ENCODE measurements around the gene KYAT1. TPM values are rescaled to one million over a fixed set of nuclear protein-coding genes. Genes with fewer than 3 reads are reported as not detected.
A peak's percentile ranks its signal among the peaks of the same experiment; 100 is the strongest.

Gene KYAT1
- total RNA-seq, 2 donors from 2014 or later, result 5.1 to 5.5 TPM

DNA sequence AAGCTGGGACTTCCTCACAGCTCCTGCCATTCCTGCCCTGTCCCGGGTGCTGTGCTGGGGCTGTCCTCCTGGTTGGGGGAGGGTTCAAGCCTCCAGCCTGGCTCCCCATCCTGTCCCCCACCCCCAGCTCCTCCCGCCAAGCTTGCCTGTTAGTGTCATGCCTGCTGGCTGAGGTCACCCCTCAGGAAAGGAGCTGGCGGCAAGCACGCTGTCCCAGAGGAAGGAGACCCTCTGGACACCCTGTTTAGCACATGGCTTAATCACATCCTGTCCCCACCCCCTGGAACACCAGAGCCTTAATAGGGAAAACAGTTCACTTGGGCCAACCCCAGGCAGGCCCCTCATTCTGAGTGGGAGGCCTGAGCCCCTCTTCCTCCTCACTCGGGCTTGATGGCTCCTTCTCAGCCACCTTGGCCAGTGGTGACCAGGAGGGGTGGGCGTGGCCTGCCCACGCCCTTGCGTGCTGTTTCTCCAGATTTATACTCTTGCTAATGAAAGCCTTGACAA lies 29.8 kb upstream of the KYAT1 start:
- peak; percentile 86 for DNase-seq (ENCODE audit: low spot score)
- intact Hi-C loops (cut with DNase I), result no loop called here

- intact Hi-C loops (cut with DNase I), result no loop called here
- DNase-seq (ENCODE audit: low spot score), result no peak
Measured at GRCh38 chr9:128910906-128911305, 29.2 kb upstream of the KYAT1 start.

DNA sequence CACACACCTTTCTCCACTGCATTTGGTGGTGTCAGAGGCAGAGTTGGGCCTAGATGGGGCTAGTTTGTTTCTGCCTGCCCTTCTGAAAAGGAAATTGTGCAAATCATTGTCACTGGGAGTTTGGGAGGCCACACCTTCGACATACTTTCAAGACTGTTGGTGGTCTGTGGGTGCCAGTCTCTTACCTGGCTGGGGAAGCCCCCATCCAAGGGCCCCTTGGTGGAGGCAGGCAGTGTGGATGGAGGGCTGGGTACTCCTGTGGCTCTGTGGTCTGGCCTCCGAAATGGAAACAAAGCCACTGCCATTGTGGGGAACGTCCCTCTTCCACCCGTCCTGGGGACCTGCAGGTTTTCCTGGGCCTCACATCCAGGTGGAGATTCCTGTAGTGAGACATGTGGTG lies 28.1 kb upstream of the KYAT1 start:
- intact Hi-C loops (cut with DNase I), result no loop called here
- no peak for DNase-seq (ENCODE audit: low spot score)

- intact Hi-C loops (cut with DNase I), result no loop called here
- no peak for DNase-seq (ENCODE audit: low spot score)
Measured at GRCh38 chr9:128908372-128908771, 26.6 kb upstream of the KYAT1 start.

DNA sequence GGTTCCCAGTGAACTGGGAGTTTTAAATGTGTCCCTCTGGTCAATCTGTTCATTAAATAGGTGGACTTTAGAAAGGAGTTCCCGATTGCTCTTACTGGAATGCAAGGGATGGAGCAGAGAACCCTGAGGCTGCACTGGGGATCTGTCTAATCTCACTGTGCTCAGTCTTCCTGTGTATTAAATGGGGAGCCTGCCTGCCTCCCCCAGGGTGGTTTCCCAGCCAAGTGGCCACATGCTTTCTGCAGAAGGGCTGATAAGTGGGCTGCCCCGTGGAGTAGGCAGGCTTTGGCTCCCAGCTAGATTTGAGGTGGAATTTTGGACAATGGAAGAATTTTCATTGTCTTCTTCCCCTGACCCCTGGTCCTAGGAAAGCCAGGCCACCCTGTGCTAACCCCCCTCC lies 25.0 kb upstream of the KYAT1 start:
- DNase-seq (ENCODE audit: low spot score), result no peak
- intact Hi-C loops (cut with DNase I), result no loop called here

- no peak for DNase-seq (ENCODE audit: low spot score)
- intact Hi-C loops (cut with DNase I), result no loop called here
Measured at GRCh38 chr9:128905964-128906363, 24.2 kb upstream of the KYAT1 start.

GRCh38 chr9:128903871-128904620 lies 22.3 kb upstream of the KYAT1 start:
- no peak for DNase-seq (ENCODE audit: low spot score)
- intact Hi-C loops (cut with DNase I), result no loop called here

- DNase-seq (ENCODE audit: low spot score), result no peak
- intact Hi-C loops (cut with DNase I), result no loop called here
Measured at GRCh38 chr9:128903079-128903461, 21.3 kb upstream of the KYAT1 start.

DNA sequence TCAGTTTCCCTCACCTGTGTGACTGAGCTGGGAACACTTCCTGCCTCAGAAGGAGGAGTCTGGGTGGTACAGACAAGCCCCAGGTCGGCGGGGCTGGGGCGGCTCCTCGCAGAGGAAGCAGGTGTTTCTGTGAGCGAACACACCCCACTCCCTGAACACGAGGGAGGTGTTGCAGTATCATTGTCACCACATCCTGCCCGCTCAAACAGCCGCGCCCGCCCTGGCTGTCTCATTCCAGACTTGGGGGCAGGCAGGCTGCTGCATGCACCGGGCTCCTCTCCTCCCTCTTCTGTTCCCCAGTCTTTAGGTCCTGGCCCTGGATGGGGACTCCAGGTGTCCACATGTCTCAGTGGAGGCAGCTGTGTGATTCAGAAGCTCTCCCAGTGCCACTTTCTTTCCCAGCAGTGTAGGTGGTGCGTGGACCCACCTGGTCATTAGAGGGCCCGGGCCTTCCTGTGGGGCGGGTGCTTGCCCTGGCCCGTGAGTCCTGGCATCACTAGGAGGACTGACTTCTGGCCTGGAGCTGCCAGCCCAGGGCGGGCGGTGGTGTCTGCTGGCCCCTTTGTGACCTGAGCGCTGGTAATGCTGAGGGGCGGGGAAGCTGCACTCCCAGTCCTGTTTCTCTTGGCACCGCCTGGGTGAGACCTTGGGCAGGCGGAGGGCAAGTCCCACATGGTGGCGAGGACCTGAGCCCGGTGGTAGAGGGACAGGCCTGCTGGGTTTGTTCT lies 20.8 kb upstream of the KYAT1 start:
- DNase-seq (ENCODE audit: low spot score), result no peak

DNA sequence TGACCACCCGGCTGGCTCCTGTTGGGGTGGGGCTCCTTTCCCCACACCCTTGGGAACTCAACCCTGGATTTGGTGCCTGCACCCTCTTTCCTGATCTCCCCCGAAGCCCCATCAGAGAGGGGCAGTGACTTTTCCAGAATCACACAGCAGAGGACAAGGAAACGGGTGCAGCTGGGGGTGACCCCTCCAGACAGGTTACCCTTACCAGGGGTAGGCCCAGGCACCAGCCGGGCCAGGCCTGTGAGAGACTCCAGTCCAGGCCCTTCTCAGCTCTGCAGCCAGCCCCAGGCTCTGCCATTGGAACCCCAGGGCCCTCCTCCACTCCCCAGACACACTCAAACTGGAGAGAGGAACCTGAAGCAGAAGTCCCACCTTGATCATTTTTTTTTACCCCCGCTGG lies 20.1 kb upstream of the KYAT1 start:
- DNase-seq (ENCODE audit: low spot score), result no peak
- intact Hi-C loops (cut with DNase I), result no loop called here

More for the DNA sequence above, 20.8 kb upstream of the KYAT1 start:
- intact Hi-C loops (cut with DNase I), result no loop called here

DNA sequence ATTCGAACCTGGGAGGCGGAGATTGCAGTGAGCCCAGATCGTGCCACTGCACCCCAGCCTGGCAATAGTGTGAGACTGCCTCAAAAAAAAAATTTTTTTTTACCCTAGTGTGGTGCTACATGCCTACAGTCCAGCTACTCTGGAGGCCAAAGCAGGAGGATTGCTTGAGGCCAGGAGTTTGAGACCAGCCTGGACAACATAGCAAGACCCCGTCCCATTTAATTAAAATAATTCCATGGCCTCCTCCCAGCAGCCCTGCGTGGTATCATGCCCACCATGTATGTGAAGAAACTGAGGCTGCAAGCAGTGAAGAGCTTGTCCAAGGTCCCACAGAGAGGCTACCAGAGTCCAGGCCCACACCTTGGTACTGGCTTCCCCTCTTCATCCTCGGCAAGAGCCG lies 19.6 kb upstream of the KYAT1 start:
- no peak for DNase-seq (ENCODE audit: low spot score)

DNA sequence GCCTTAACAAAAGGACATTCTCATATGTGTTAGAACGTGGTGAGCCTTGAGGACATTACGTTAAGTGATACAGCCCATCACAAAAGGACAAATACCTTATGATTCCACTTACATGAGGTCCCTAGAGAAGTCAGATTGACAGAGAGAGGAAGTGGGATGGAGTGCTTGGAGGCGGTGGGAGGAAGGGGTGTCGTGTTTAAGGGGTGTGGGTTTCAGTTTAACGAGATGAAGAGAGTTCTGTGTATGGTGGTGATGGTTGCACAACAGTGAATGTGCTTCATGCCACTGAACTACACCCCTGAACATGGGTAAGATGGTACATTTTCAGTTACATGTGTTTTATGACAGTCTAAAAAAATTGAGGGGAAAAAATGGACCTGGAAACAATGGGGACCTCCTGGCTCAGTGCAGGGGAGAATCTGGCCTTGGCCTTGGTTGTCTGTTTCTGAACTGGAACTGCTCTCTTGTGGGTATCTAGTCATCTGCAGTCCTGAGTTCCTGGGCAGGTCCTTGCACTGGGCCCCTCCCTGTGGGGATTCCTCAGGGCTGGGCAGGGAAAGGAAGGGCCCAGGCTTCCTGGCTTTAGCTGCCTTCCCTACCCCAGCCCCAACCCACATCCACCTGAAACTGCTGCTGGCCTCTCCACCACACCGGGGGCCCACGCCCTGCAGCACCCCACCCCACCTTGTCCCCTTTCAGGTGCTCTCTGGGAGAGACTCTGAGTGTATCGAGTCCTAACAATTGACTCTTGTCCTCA lies 18.0 kb upstream of the KYAT1 start:
- intact Hi-C loops (cut with DNase I), result no loop called here
- no peak for DNase-seq (ENCODE audit: low spot score)

More for the DNA sequence above, 19.6 kb upstream of the KYAT1 start:
- intact Hi-C loops (cut with DNase I), result no loop called here

DNA sequence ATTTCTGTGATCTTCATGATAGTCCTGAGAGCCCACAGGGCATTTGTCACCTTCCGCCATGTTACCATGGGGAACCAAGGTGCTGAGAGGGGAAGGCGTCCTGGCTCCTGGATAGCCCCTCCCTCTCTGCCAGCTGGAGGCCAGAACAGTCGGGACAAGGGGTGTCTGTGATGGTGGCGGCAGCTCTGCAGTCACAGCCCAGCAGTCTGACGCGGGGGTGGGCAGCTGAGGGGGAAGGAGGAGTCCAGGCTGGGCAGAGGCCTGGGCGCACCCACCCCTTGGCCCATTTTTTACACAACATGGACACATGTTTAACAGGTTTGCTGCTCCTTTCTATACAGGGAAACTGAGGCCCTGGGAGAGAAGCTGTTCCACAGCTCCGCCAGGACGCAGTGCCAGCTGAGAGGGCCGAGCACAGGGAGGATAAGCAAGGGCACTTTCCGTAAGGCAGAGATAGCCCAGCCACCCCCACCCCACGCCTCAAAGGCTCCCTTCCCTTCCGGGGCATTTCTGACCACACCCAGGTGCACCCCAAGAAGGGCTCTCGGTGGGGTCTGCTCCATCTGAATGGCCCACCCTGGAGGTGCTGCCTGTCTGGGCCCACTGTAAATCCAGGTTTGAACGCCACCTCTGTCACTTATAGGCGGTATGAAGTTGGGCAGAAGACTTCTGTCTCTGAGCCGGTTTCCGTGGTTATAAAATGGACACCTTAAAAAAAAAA lies 17.3 kb upstream of the KYAT1 start:
- intact Hi-C loops (cut with DNase I), result no loop called here
- no peak for DNase-seq (ENCODE audit: low spot score)

- intact Hi-C loops (cut with DNase I), result no loop called here
Measured at GRCh38 chr9:128898382-128898781, 16.6 kb upstream of the KYAT1 start.

GRCh38 chr9:128895556-128895955 lies 13.8 kb upstream of the KYAT1 start:
- no peak for DNase-seq (ENCODE audit: low spot score)
- intact Hi-C loops (cut with DNase I), result no loop called here

More at GRCh38 chr9:128898382-128898781, 16.6 kb upstream of the KYAT1 start:
- DNase-seq (ENCODE audit: low spot score), result no peak

- intact Hi-C loops (cut with DNase I), result no loop called here
- DNase-seq (ENCODE audit: low spot score), result no peak
Measured at GRCh38 chr9:128894764-128895163, 13.0 kb upstream of the KYAT1 start.

- intact Hi-C loops (cut with DNase I), result no loop called here
- no peak for DNase-seq (ENCODE audit: low spot score)
Measured at GRCh38 chr9:128893354-128893753, 11.6 kb upstream of the KYAT1 start.

DNA sequence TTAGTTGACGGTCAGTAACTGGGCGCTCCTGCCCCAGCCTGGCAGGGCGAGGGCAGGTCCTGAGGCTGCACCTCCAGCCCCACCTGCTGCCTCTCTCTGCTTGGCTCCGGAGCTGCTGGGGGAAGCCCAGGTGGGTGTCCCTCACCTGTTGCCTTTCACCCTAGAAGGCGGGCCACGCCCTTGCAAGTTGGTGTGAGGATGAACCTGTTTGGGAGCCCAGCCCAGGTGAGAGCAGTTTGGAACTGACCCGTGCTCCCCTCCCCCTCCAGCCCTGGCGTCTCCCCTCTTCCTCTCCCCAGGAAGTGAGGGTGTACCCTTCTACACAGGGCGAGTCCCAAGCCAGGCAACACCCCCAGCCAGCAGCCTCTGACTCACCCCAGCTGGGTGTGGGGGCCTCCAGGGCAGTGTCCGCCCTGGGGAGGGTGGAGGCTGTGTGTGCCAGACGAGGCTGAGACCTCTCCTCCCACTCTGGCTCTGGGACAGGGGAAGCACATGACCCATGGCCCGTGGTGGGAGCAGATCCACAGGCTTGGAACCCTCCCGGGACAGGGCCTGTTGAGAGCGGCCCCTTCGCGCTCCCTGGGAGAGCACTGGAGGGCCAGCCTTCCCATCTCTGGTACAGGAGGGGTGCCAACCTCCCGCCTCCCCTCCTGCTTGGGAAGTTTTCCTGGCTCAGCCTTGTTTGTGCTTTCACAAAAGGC lies 10.6 kb upstream of the KYAT1 start:
- DNase-seq (ENCODE audit: low spot score), result peak; percentile 96
- intact Hi-C loops (cut with DNase I), result no loop called here

Measured in posterior vena cava (tissue), 2 donors.